ENCODE results near the gene KLK3.

Gene KLK3

DNA sequence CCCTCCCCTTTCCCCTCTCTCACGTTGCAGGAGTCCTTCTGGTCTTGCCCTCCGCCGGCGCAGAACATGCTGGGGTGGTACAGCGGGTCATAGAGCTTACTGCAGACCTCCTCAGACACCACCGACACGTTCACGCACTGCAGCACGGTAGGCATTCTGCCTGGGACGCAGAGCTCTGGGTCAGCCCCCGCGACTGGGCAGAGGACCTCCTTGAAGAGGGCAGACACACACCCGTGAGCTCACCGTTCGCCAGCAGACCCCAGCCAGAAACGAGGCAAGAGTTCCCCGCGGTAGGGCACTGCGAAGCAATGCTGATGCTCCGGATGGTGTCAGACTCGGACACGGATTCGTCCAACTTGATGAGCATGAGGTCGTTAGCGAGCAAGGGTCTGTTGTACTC lies 53.6 kb downstream of the KLK3 start:
- DNase-seq = no peak

- peak; percentile 50 to 61 for DNase-seq
Observed at GRCh38 chr19:50909240-50910070, 54.7 kb downstream of the KLK3 start.

All from activated CD4-positive, alpha-beta T cell treated with anti-CD3 and anti-CD28 coated beads, Interleukin-2, amount 50 U/mL, for 48 hours (primary cell).